GM10248 (cell line): ENCODE results near the gene HOXB13.

ENCODE experiments used
- CTCF ChIA-PET: fragments of 300-600 bp; sonication (Branson Sonifier 250); formaldehyde crosslinking; extraction: SDS; loops from one replicate; lab custom pipeline; 2021; ENCODE audit warnings: antibody characterized with exemption; lab: Yijun Ruan, JAX
- POLR2A ChIA-PET: fragments of 350-650 bp; sonication (Branson Sonifier 250); formaldehyde crosslinking; extraction: SDS; loops from one replicate; lab custom pipeline; 2020; ENCODE audit warnings: antibody characterized with exemption; lab: Yijun Ruan, JAX
- DNase-seq: peaks from one replicate; pipeline ENCODE4 v3.0.0; 2012; ENCODE audit errors: extremely low spot score
- TF ChIP-seq, protein P1 (sequence below): IDR thresholded peaks from 2 replicates; pipeline ENCODE4 v1.5.1; 2012; ENCODE audit warnings: mild to moderate bottlenecking, low read depth; ENCODE audit errors: extremely low read depth, missing control alignments, control extremely low read depth

The HOXB13 gene

DNA sequence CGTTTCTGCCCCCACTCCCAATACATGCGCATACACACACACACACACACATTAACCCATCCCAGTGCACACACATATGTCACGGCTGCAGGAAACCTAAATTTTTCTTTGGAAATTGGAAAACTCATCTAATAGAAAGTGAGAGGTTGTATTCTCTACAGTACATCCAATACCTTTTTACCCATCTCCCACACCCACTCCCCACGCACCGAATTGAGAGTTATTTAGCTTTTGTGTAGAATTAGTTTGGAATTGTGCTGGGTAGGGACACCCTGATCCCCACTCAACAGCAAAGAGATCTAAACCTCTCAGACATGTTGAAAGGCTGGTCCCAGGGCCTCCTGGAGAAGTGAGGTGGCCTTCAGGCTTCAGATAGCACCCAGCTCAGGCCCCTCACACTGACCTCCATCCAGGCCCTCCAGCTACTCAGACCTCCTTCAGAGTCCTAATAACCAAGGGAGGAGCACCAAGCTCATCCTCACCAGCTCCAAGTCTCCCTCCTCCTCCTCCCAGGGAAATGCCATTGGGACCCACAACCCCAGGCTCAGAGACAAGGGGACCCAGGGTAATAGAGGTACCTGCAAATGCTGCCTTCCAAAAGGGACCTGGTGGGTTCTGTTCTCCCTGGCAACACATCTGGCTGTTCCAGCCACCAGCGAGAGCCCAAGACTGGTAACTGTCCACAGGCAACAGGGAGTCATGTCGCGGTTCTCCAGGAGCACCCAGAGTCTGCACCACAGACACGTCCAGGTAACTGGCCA lies 955 bp downstream of the HOXB13 start:
- no peak for DNase-seq
- TF ChIP-seq, protein P1, sequence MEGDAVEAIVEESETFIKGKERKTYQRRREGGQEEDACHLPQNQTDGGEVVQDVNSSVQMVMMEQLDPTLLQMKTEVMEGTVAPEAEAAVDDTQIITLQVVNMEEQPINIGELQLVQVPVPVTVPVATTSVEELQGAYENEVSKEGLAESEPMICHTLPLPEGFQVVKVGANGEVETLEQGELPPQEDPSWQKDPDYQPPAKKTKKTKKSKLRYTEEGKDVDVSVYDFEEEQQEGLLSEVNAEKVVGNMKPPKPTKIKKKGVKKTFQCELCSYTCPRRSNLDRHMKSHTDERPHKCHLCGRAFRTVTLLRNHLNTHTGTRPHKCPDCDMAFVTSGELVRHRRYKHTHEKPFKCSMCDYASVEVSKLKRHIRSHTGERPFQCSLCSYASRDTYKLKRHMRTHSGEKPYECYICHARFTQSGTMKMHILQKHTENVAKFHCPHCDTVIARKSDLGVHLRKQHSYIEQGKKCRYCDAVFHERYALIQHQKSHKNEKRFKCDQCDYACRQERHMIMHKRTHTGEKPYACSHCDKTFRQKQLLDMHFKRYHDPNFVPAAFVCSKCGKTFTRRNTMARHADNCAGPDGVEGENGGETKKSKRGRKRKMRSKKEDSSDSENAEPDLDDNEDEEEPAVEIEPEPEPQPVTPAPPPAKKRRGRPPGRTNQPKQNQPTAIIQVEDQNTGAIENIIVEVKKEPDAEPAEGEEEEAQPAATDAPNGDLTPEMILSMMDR: no peak
- ChIA-PET POLR2A (no interaction called here), CTCF (interaction anchor here (1.0 to 15.4 kb wide), 4 partner anchors 49 to 156 kb away, joined by 3 to 166 read pairs (median 29); no protein-coding TSS in a partner anchor)

DNA sequence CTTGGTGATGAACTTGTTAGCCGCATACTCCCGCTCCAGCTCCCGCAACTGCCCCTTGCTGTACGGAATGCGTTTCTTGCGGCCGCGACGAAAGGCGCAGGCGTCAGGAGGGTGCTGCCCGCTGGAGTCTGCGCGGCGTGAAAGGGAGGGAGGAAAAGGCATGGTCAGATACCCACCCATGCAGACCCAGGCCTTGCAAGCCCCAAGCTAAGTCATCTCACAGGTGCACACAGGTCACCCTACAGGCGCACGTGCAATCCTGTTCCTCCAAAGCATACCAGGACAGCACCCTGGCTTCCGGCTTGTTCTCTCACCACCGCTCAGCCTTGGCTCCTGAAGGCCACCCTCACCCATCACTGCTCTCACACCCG lies 1.6 kb downstream of the HOXB13 start:
- CTCF ChIA-PET: interaction anchor here (1.2 to 15.4 kb wide), 6 partner anchors 16 to 306 kb away, joined by 3 to 166 read pairs (median 28); no protein-coding TSS in a partner anchor
- POLR2A ChIA-PET: no interaction called here
- no peak for DNase-seq
- TF ChIP-seq, protein P1: no peak

DNA sequence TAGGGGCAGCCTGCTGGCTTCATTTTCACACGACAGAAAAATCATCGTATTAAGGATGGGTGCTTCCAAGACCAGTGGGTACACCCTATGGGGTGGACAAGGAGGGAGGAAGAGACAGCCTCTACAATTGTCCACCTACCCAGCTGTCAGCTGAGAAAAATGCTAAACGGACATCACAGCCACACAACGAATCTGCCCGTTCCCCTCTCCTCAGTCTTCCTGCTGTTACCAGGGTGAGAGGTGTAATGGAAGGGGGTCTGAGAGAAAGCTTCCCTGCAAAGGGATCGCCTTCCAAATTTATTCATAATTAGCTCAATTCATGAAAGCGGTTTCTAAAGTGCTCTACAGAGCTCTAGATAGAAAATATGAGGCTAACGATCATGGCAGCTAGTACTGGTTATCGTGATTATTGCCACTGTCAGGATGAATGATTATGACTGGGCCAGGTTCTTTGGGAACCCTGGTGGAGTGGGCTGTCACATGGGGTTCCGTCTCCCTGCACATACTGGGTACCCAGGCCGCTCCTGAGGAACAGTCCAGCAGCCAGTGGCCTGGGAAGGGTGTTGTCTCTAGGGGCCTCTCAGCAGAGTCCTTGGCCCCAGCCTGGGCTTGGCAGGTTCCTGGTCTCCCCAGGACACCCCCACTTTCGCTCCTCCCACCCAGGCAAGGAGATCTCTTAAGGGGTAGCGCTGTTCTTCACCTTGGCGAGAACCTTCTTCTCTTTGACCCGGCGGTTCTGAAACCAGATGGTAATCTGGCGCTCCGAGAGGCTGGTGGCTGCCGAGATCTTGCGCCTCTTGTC lies 2.2 kb downstream of the HOXB13 start:
- no peak for DNase-seq
- TF ChIP-seq, protein P1: no peak
- ChIA-PET POLR2A (no interaction called here), CTCF (interaction anchor here (1.3 to 15.4 kb wide), 10 partner anchors 10 to 307 kb away, joined by 5 to 166 read pairs (median 26); no protein-coding TSS in a partner anchor)

DNA sequence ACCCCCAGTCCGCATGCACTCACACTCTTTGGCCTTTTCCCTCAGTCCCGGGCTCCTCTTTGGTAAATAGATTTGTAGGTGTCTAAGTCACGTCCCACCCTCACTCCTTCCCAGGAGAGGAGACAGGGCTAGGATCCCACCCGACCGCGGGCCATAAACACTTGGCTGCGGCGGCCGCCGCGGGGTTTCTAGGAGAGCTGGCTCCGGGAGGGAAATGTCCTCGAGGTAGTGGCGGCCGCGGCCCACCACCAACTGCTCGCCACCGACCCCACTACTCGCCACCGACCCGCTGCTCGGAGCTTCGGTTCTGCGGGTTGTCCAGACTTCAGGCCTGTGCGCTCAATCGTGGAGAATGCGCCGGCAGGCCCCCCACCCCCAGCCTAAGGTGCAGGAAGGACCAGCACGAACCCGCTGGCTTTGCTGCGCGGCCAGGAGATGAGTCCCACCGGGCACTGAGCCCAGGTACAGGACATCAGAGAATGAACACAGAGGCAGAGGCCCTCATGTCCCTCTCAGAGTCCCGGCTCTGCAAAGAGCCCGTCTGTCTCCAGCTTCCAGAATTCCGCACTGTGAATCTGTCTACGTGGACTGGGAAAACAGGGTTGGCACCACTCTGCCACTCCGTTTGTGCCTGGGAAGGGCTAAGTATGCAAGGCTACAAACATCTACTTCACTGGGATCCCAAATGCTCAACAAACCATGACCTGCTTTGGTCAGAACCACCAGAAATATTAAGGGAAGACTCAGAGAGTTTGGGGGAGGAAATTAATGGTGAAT lies 3.1 kb downstream of the HOXB13 start:
- POLR2A ChIA-PET: no interaction called here
- CTCF ChIA-PET: interaction anchor here (0.8 to 15.4 kb wide), 26 partner anchors 11 to 308 kb away, joined by 3 to 166 read pairs (median 6); partner anchors contain the start of gene HOXB9
- no peak for DNase-seq
- TF ChIP-seq, protein P1: no peak

DNA sequence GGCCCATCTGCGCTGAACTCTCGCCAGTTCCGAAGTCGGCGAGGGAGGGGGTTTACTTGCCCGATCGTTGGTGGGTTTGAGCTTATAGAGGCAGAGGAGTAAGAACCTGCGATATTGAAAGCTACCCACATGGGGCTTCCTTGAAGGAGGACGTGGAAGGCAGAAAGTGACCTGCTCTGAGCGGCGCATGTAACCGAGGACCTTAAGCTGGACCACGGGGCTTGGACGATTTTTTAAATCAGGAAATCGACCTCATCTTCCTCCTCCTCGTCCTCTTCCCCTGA lies 3.6 kb downstream of the HOXB13 start:
- TF ChIP-seq, protein P1: no peak
- DNase-seq: no peak
- CTCF ChIA-PET: interaction anchor here (0.8 to 15.4 kb wide), 25 partner anchors 10 to 308 kb away, joined by 3 to 166 read pairs (median 5); partner anchors contain the start of gene HOXB9
- POLR2A ChIA-PET: no interaction called here
